KMS-11 (cell line): Measurements from ENCODE around the gene ACSM6.
"Not testable (repeated sequence)": the region's sequence is repeated elsewhere in the genome, so short reads cannot be mapped to it uniquely, and the experiment has no call there.

Source experiments
- H2AFZ ChIP-seq: fragments of 200-600 bp; sonication (generic); 2 replicates; pipeline ENCODE4 v1.6.1; 2016; ENCODE audit warnings: antibody characterized with exemption, mixed run types, low read depth
- H3K27ac ChIP-seq: fragments of 200-600 bp; sonication (generic); 2 replicates; pipeline ENCODE4 v1.6.1; 2016; ENCODE audit warnings: mild to moderate bottlenecking, mixed run types
- H3K27me3 ChIP-seq: fragments of 200-600 bp; sonication (generic); 2 replicates; pipeline ENCODE4 v1.6.1; 2017; ENCODE audit warnings: mild to moderate bottlenecking, low read depth, mixed run types, moderate library complexity; ENCODE audit not compliant: insufficient read depth
- H3K36me3 ChIP-seq: fragments of 200-600 bp; sonication (generic); 2 replicates; pipeline ENCODE4 v1.6.1; 2017; ENCODE audit warnings: mild to moderate bottlenecking, mixed run types; ENCODE audit not compliant: insufficient read depth
- H3K4me1 ChIP-seq: fragments of 200-600 bp; sonication (generic); 2 replicates; pipeline ENCODE4 v1.6.1; 2016; ENCODE audit warnings: mild to moderate bottlenecking, low read depth, mixed run types; ENCODE audit not compliant: poor library complexity, severe bottlenecking
- H3K4me2 ChIP-seq: fragments of 200-600 bp; sonication (generic); 2 replicates; pipeline ENCODE4 v1.7.0; 2016; ENCODE audit warnings: mild to moderate bottlenecking, mixed run types
- H3K4me3 ChIP-seq: fragments of 200-600 bp; sonication (generic); IDR thresholded peaks from 2 replicates; pipeline ENCODE4 v1.6.1; 2017; ENCODE audit warnings: low read depth, low read length, mixed read lengths; ENCODE audit not compliant: insufficient read depth
- H3K79me2 ChIP-seq: fragments of 200-600 bp; sonication (generic); 2 replicates; pipeline ENCODE4 v1.6.1; 2016; ENCODE audit warnings: low read depth, mixed run types; ENCODE audit not compliant: insufficient read depth
- H3K9ac ChIP-seq: fragments of 200-600 bp; sonication (generic); 2 replicates; pipeline ENCODE4 v1.6.1; 2016; ENCODE audit warnings: mild to moderate bottlenecking, mixed run types
- H4K20me1 ChIP-seq: fragments of 200-600 bp; sonication (generic); 2 replicates; pipeline ENCODE4 v1.6.1; 2016; ENCODE audit warnings: mild to moderate bottlenecking, mixed run types; ENCODE audit not compliant: insufficient read depth
- CTCF ChIP-seq: fragments of 200-600 bp; sonication (generic); conservative IDR thresholded peaks from 2 replicates; pipeline ENCODE4 v1.6.1; 2017; ENCODE audit warnings: low read depth, mild to moderate bottlenecking, antibody characterized with exemption, low read length, moderate library complexity, mixed read lengths

Gene ACSM6

GRCh38 chr10:95235676-95236067 lies 41.6 kb downstream of the ACSM6 start:
- no peak overlapping the region for H3K4me2 ChIP-seq
- no peaks in the 10 kb centered on the region for H3K36me3 ChIP-seq

GRCh38 chr10:95236068-95236903 lies 42.2 kb downstream of the ACSM6 start:
- peak overlapping the region; percentile 26; the same call in 1 of the 2 replicates for H3K4me2 ChIP-seq
- peak overlapping the region; percentile 20; the same call in 1 of the 2 replicates for H3K27ac ChIP-seq
- H3K36me3 ChIP-seq: no peaks in the 10 kb centered on the region
- H3K79me2 ChIP-seq: no peaks in the 10 kb centered on the region
- H4K20me1 ChIP-seq: no peaks in the 10 kb centered on the region
- no peak overlapping the region for H3K4me3 ChIP-seq
- no peaks in the 10 kb centered on the region for H3K27me3 ChIP-seq
- H3K4me1 ChIP-seq: peaks cover 28% of the 10 kb centered on the region
- no peak overlapping the region for H2AFZ ChIP-seq
- TF ChIP-seq CTCF: no peak
- H3K9ac ChIP-seq: no peak overlapping the region

More at GRCh38 chr10:95235676-95236067, 41.6 kb downstream of the ACSM6 start:
- Histone ChIP-seq H3K9ac (no peak overlapping the region), H3K4me1 (peaks cover 21% of the 10 kb centered on the region), H3K4me3 (no peak overlapping the region), H2AFZ (no peak overlapping the region), H4K20me1 (no peaks in the 10 kb centered on the region), H3K27ac (no peak overlapping the region; the same call in 1 of the 2 replicates), H3K79me2 (no peaks in the 10 kb centered on the region), H3K27me3 (no peaks in the 10 kb centered on the region)
- TF ChIP-seq CTCF: no peak

GRCh38 chr10:95237376-95238170 lies 43.5 kb downstream of the ACSM6 start:
- Histone ChIP-seq H3K79me2 (no peaks in the 10 kb centered on the region), H3K27me3 (no peaks in the 10 kb centered on the region), H3K36me3 (no peaks in the 10 kb centered on the region), H3K4me2 (no peak overlapping the region), H4K20me1 (0 out of 2 replicates have a peak, but pooled peaks cover under 1% of the 10 kb centered on the region), H3K4me1 (peaks cover 40% of the 10 kb centered on the region), H3K9ac (no peak overlapping the region), H2AFZ (no peak overlapping the region), H3K27ac (no peak overlapping the region), H3K4me3 (no peak overlapping the region)
- no peak for TF ChIP-seq CTCF

GRCh38 chr10:95240096-95240495 lies 46.1 kb downstream of the ACSM6 start:
- H3K4me2 ChIP-seq, H4K20me1 ChIP-seq, H2AFZ ChIP-seq, H3K4me3 ChIP-seq, H3K27me3 ChIP-seq, H3K27ac ChIP-seq, H3K36me3 ChIP-seq, H3K9ac ChIP-seq, H3K79me2 ChIP-seq: not testable (repeated sequence)
- peaks cover 66% of the 10 kb centered on the region for H3K4me1 ChIP-seq
